ENCODE results near the gene CELF2.

CELF2 gene

GRCh38 chr10:11019724-11020547 lies 2.3 kb downstream of the CELF2 start:
- peak overlapping the region; percentile 58 for H3K4me3 ChIP-seq (ENCODE audit: low read depth, low read length)
- no peak for DNase-seq (ENCODE audit: low read depth)

GRCh38 chr10:11020548-11020942 lies 2.9 kb downstream of the CELF2 start:
- no peak for DNase-seq (ENCODE audit: low read depth)
- peak overlapping the region; percentile 20 for H3K4me3 ChIP-seq (ENCODE audit: low read depth, low read length)

GRCh38 chr10:11022213-11022612 lies 4.5 kb downstream of the CELF2 start:
- DNase-seq (ENCODE audit: low read depth), result no peak
- no peak overlapping the region for H3K4me3 ChIP-seq (ENCODE audit: low read depth, low read length)

- no peak for DNase-seq (ENCODE audit: low read depth)
- no peak overlapping the region for H3K4me3 ChIP-seq (ENCODE audit: low read depth, low read length)
Observed at GRCh38 chr10:11023009-11023953, 5.6 kb downstream of the CELF2 start.

GRCh38 chr10:11024596-11024995 lies 6.9 kb downstream of the CELF2 start:
- no peak for DNase-seq (ENCODE audit: low read depth)
- H3K4me3 ChIP-seq (ENCODE audit: low read depth, low read length), result no peak overlapping the region

DNA sequence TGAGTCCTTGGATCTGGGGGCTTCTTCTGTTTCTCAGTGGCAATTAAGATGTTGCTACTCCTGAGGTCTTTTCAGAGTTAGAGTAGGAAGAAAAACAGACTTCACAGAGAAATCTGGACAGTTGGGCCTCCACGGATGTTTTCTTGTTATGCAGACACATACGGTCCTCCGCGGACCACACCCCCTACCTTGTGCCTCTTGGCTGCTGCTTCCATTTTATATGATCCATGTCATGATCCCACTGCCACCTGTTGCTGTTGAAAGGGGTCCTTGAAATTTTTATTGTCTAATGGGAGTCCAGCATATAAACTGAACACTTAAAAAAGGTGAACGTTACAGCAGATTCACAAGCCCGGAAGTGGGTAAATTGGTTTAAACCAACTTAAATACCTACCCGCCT lies 8.3 kb downstream of the CELF2 start:
- no peak for DNase-seq (ENCODE audit: low read depth)
- H3K4me3 ChIP-seq (ENCODE audit: low read depth, low read length), result no peak overlapping the region

DNA sequence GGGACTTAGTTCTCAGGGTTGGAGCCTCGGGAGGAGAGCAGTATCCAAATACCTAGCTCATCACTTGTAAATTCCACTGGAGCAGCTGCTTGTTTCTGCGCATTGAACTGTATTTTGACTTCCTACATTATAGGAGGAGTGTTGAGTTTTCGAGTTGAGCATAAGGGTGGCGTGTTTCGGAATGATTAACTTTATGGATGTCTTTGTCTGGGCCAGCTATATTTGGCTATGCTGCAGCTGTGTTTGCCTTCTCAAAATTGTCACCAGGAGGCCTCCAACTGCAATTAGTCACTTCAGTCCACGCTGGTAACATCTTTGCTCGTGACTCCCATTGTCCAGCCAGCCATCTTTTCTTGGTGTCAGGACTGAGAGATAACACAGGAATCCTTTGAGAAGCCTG lies 9.1 kb downstream of the CELF2 start:
- H3K4me3 ChIP-seq (ENCODE audit: low read depth, low read length), result no peak overlapping the region
- DNase-seq (ENCODE audit: low read depth), result no peak

- no peak for DNase-seq (ENCODE audit: low read depth)
- H3K4me3 ChIP-seq (ENCODE audit: low read depth, low read length), result no peak overlapping the region
Observed at GRCh38 chr10:11034762-11035161, 17.1 kb downstream of the CELF2 start.

DNA sequence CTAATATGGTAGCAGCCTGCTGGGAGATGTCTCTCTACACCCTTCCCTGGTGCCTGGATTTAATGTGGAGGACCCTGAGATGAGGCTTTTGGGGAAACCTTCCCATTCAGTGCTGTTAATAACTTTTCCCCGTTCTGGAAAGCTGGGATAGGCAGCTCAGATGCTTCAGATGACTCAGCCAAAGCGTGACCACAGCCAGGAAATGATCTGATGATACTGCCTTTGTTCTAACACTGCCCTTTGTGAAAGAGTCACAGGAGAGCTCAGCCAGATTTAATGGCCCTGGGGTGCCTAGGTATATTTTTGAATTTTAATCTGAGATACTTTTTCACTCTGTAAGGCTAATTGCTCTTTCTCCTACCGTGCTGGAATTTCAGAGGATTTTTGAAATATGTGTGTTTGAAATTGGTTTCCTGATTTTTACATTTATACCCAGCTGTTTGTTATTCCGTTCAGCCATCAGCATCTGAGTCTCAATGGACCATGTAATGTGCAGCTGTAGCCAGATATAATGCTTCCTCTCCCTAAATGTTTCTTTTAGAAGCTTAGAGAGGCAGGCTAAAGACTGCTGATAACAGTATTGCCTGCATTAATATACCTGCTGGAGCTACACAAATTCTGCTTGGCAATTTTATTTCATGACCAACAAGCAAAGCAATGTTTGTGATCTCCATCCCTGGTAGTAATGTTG lies 17.8 kb downstream of the CELF2 start:
- H3K4me3 ChIP-seq (ENCODE audit: low read depth, low read length), result no peak overlapping the region
- DNase-seq (ENCODE audit: low read depth), result no peak

DNA sequence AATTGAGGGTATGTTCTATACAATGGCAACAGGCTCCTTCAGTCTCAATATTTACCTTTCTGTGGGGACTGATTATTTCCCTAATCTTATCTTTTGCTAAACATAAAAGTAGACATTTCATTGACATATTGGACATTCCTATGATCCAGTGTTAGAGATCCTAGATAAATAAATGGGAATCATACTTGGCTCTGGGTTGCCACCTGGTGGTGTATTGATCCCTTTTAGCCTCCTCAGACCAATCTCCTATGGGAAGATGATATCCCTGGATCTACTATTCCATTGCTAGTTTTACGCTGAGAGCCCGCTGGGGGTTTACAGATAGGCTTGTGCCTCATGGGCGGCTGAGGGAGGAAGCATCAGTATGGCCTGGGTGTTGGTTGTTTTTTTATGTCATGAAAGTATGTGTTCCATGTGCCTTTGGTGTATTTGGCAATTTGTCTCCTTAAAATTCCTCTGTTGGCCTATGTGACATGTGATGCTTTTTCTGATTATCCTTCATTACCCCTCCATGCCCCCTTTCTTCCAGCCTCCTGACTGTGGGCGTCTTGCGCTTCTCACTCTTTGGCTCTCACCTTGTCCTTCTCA lies 18.8 kb downstream of the CELF2 start:
- H3K4me3 ChIP-seq (ENCODE audit: low read depth, low read length), result no peak overlapping the region
- DNase-seq (ENCODE audit: low read depth), result no peak

- H3K4me3 ChIP-seq (ENCODE audit: low read depth, low read length), result no peak overlapping the region
- no peak for DNase-seq (ENCODE audit: low read depth)
Observed at GRCh38 chr10:11037991-11038390, 20.3 kb downstream of the CELF2 start.

- DNase-seq (ENCODE audit: low read depth), result no peak
Observed at GRCh38 chr10:11042357-11042756, 24.7 kb downstream of the CELF2 start.

GRCh38 chr10:11043039-11043438 lies 25.4 kb downstream of the CELF2 start:
- no peak for DNase-seq (ENCODE audit: low read depth)
- H3K4me3 ChIP-seq (ENCODE audit: low read depth, low read length), result no peak overlapping the region

More at GRCh38 chr10:11042357-11042756, 24.7 kb downstream of the CELF2 start:
- H3K4me3 ChIP-seq (ENCODE audit: low read depth, low read length), result no peak overlapping the region

GRCh38 chr10:11043446-11044127 lies 25.9 kb downstream of the CELF2 start:
- no peak overlapping the region for H3K4me3 ChIP-seq (ENCODE audit: low read depth, low read length)
- no peak for DNase-seq (ENCODE audit: low read depth)

- no peak overlapping the region for H3K4me3 ChIP-seq (ENCODE audit: low read depth, low read length)
- no peak for DNase-seq (ENCODE audit: low read depth)
Observed at GRCh38 chr10:11045487-11045886, 27.8 kb downstream of the CELF2 start.

DNA sequence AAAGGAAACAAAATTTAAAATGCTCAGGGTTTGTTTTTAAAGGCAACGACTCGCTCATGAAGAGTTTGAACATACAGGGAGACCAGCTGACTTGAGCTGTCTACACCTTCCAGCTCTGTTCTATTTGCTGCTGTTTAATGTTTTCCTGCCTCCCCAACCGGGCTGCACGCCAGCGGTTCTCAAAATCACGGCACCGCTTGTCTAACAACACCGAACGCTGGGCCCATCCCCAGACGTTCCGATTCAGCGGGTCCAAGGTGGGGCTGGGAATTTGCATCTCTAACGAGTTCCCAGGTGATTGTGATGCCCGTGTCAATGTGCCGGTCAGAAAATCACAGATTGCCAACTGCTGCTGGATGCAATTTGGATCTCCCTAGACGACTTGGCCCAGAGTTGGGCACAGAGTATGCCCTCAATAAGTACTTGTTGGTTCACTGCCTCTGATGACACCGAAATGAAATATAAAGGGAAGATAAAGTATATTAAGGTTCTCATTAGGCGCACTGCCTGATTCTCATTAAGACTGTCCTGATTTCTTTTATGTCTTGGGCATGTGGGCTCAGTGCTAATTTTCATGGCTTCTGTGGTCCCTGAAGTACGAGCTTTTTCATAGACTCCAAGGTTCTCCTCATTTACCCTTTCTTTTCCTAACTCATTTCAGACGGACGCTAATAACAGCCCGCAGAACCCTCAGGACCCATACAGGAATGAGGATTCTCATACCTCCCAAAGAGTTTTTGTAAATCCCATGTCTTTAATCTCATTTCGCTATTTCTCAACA lies 28.5 kb downstream of the CELF2 start:
- H3K4me3 ChIP-seq (ENCODE audit: low read depth, low read length), result no peak overlapping the region
- no peak for DNase-seq (ENCODE audit: low read depth)

GRCh38 chr10:11046776-11047160 lies 29.1 kb downstream of the CELF2 start:
- DNase-seq (ENCODE audit: low read depth), result no peak
- H3K4me3 ChIP-seq (ENCODE audit: low read depth, low read length), result no peak overlapping the region

DNA sequence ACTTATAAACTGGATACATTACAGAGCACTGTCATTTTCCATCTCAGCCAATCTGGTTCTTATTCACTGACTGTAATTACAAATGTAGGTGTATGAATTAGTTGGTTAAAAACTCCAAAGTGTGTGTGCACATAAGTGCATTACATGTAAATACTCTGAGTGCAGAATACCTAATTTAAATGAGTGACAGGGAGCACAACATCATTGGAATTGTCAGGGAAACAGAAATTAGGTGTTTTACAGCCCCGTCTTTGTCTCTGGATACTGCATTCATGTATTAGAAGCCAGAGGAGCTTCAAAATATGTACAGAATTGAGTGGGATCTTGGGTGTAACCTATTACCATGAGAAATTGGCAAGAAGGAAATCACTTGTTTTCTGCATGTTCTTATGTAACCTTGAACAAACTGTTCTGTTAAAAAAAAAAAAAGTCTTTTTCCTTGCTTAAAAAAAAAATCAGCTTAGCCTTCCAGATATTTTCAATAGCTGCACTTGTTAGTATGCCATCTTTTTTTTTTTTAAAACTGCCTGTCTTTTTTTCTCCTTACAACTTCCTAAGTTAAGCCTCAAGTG lies 31.1 kb downstream of the CELF2 start:
- no peak overlapping the region for H3K4me3 ChIP-seq (ENCODE audit: low read depth, low read length)
- no peak for DNase-seq (ENCODE audit: low read depth)

Data from skeletal muscle cell (primary cell).